ENCODE results near the gene UBC. TPM values are rescaled to one million over a fixed set of nuclear protein-coding genes. Genes with fewer than 3 reads are reported as not detected.

The UBC gene
- total RNA-seq, 1 donor = 1,904 TPM

GRCh38 chr12:124898923-124899294, 15.5 kb downstream of the UBC start:
- H3K27ac ChIP-seq (ENCODE audit: low read depth, low read length) = no peak overlapping the region
- H3K4me1 ChIP-seq (ENCODE audit: insufficient read depth, low read length) = peaks cover 16% of the 10 kb centered on the region
- TF ChIP-seq, protein P1, sequence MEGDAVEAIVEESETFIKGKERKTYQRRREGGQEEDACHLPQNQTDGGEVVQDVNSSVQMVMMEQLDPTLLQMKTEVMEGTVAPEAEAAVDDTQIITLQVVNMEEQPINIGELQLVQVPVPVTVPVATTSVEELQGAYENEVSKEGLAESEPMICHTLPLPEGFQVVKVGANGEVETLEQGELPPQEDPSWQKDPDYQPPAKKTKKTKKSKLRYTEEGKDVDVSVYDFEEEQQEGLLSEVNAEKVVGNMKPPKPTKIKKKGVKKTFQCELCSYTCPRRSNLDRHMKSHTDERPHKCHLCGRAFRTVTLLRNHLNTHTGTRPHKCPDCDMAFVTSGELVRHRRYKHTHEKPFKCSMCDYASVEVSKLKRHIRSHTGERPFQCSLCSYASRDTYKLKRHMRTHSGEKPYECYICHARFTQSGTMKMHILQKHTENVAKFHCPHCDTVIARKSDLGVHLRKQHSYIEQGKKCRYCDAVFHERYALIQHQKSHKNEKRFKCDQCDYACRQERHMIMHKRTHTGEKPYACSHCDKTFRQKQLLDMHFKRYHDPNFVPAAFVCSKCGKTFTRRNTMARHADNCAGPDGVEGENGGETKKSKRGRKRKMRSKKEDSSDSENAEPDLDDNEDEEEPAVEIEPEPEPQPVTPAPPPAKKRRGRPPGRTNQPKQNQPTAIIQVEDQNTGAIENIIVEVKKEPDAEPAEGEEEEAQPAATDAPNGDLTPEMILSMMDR (IDR thresholded peaks at IDR 0.05; ENCODE audit: extremely low read depth, low read depth, low read length) = no peak
- peak overlapping the region; percentile 81 for H2AFZ ChIP-seq (ENCODE audit: low read length)
- H3K4me3 ChIP-seq (ENCODE audit: insufficient read depth, low read length) = peak overlapping the region; percentile 62
- DNase-seq (ENCODE audit: insufficient read length, low spot score, missing footprints) = no peak
- H4K20me1 ChIP-seq (ENCODE audit: insufficient read depth, low read length) = no peaks in the 10 kb centered on the region
- peak overlapping the region; percentile 83 for H3K4me2 ChIP-seq (ENCODE audit: insufficient read depth, low read length)
- no peaks in the 10 kb centered on the region for H3K36me3 ChIP-seq (ENCODE audit: insufficient read depth, low read length)
- H3K27me3 ChIP-seq (ENCODE audit: insufficient read depth, low read length) = no peaks in the 10 kb centered on the region
- no peaks in the 10 kb centered on the region for H3K9me3 ChIP-seq (ENCODE audit: low read depth, low read length)
- H3K79me2 ChIP-seq (ENCODE audit: insufficient read depth, low read length) = no peaks in the 10 kb centered on the region

DNA sequence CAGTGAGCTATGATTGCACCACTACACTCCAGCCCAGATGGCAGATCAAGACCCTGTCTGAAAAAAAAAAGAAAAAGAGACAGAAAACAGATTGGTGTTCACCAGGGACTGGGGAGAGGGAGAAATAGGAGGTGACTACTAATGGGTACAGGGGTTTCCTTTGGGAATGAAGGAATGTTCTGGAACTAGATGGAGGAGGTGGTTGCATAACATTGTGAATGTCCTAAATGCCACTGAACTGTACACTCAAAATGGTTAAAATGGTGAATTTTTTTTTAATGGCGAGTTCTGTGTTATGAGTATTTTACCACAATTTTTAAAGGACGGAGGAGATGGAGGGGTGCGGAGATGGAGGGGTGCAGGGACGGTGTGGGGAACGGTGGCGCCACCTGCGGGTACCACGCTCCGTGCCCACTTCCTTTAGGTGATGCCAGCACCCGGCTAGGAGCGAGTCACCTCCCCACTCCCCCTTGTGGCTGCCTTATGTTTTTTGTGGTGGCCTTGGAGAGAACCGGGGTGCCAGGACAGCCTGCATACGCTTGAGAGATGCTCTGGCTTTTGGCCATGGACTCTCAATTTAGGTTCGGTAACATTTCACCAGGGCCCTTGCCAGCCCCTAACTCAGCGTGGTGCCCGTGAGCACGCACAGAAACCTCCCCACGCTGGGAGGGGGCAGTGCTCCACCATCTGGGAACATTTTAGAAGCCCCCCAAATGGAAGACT, 16.1 kb downstream of the UBC start:
- Histone ChIP-seq H3K79me2 (ENCODE audit: insufficient read depth, low read length) (no peaks in the 10 kb centered on the region), H3K27me3 (ENCODE audit: insufficient read depth, low read length) (no peaks in the 10 kb centered on the region), H3K27ac (ENCODE audit: low read depth, low read length) (no peak overlapping the region), H2AFZ (ENCODE audit: low read length) (peak overlapping the region; percentile 81), H3K4me1 (ENCODE audit: insufficient read depth, low read length) (peaks cover 16% of the 10 kb centered on the region), H3K4me2 (ENCODE audit: insufficient read depth, low read length) (peak overlapping the region; percentile 83), H4K20me1 (ENCODE audit: insufficient read depth, low read length) (no peaks in the 10 kb centered on the region), H3K9me3 (ENCODE audit: low read depth, low read length) (no peaks in the 10 kb centered on the region), H3K4me3 (ENCODE audit: insufficient read depth, low read length) (peak overlapping the region; percentile 62), H3K36me3 (ENCODE audit: insufficient read depth, low read length) (no peaks in the 10 kb centered on the region)
- TF ChIP-seq, protein P1 (IDR thresholded peaks at IDR 0.05; ENCODE audit: extremely low read depth, low read depth, low read length) = peak; percentile 65
- no peak for DNase-seq (ENCODE audit: insufficient read length, low spot score, missing footprints)

DNA sequence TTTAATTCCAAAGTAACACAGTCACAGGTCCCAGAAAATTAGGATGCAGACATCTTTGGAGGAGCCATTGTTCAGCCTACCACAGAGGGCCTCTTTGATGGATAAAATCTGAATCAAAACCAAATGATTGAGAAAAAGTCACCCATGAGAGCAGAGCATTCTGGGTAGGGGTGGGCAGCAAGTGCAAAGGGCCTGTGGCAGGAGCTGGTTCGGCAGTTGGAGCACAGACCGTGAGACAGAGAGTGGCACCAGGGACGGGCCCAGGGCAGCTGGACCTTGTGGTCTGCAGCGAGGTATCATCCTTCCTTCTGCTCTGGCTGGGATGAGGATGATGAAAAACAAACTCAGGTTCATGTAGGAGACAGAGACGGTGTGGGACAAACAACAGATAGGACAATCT, 18.0 kb downstream of the UBC start:
- H3K9me3 ChIP-seq (ENCODE audit: low read depth, low read length) = no peaks in the 10 kb centered on the region
- no peaks in the 10 kb centered on the region for H3K36me3 ChIP-seq (ENCODE audit: insufficient read depth, low read length)
- no peaks in the 10 kb centered on the region for H4K20me1 ChIP-seq (ENCODE audit: insufficient read depth, low read length)
- no peaks in the 10 kb centered on the region for H3K27me3 ChIP-seq (ENCODE audit: insufficient read depth, low read length)
- no peak overlapping the region for H3K27ac ChIP-seq (ENCODE audit: low read depth, low read length)
- H3K4me3 ChIP-seq (ENCODE audit: insufficient read depth, low read length) = no peak overlapping the region
- TF ChIP-seq, protein P1 (IDR thresholded peaks at IDR 0.05; ENCODE audit: extremely low read depth, low read depth, low read length) = no peak
- no peaks in the 10 kb centered on the region for H3K79me2 ChIP-seq (ENCODE audit: insufficient read depth, low read length)
- H3K4me1 ChIP-seq (ENCODE audit: insufficient read depth, low read length) = peaks cover 16% of the 10 kb centered on the region
- no peak for DNase-seq (ENCODE audit: insufficient read length, low spot score, missing footprints)
- H3K4me2 ChIP-seq (ENCODE audit: insufficient read depth, low read length) = no peak overlapping the region
- H2AFZ ChIP-seq (ENCODE audit: low read length) = no peak overlapping the region

DNA sequence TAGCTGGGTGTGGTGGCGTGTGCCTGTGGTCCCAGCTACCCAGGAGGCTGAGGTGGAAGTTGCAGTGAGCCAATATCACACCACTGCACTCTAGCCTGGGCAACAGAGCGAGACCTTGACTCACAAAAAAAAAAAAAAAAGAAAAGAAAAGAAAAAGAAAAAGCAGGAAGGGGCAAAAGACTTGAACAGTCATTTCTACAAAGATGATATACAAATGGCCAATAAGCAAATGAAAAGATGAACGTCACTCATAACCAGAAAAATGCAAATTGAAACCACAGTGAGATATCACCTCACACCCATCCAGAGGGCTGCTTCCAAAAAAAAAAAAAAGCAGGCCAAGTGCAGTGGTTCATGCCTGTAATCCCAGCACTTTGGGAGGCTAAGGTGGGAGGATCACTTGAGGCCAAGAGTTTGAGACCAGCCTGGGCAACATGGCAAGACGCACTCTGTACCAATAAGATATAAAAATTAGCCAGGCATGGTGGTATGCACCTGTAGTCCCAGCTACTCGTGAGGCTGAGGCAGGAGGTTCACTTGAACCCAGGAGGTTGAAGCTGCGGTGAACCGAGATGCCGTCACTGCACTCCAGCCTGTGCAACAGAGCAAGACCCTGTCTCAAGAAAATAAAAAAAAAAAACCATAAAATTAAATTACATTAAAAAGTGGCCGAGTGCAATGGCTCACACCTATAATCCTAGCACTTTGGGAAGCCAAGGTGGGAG, 20.5 kb downstream of the UBC start:
- peaks cover 6% of the 10 kb centered on the region for H3K4me1 ChIP-seq (ENCODE audit: insufficient read depth, low read length)
- no peaks in the 10 kb centered on the region for H3K36me3 ChIP-seq (ENCODE audit: insufficient read depth, low read length)
- no peak overlapping the region for H3K4me2 ChIP-seq (ENCODE audit: insufficient read depth, low read length)
- no peak overlapping the region for H2AFZ ChIP-seq (ENCODE audit: low read length)
- no peak for DNase-seq (ENCODE audit: insufficient read length, low spot score, missing footprints)
- H3K27ac ChIP-seq (ENCODE audit: low read depth, low read length) = no peak overlapping the region
- H3K79me2 ChIP-seq (ENCODE audit: insufficient read depth, low read length) = no peaks in the 10 kb centered on the region
- H4K20me1 ChIP-seq (ENCODE audit: insufficient read depth, low read length) = no peaks in the 10 kb centered on the region
- no peaks in the 10 kb centered on the region for H3K27me3 ChIP-seq (ENCODE audit: insufficient read depth, low read length)
- no peak overlapping the region for H3K4me3 ChIP-seq (ENCODE audit: insufficient read depth, low read length)
- H3K9me3 ChIP-seq (ENCODE audit: low read depth, low read length) = no peaks in the 10 kb centered on the region
- TF ChIP-seq, protein P1 (IDR thresholded peaks at IDR 0.05; ENCODE audit: extremely low read depth, low read depth, low read length) = no peak
